ENCODE measurements around the gene KRTAP4-4.

DNA sequence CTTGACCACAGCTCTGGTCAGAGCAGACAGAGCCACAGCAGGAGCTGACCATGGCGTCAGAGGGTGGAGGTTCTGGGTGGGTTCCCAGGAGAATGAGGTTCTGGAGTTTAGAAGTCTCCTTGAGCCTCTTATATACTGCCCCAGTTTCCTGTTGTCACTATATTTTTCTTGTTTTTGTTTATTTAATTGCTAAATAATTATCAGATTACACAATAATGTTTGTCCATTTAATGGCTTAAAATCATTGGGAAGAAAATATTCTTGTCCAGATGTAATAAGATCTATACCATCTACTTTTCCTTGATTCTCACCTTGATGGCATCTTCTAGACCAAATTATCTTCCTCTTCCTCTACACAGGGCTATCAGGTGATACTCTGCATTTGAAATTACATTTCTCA lies 7.6 kb upstream of the KRTAP4-4 start, which contains the start of gene KRTAP4-3:
- TF ChIP-seq, protein P1, sequence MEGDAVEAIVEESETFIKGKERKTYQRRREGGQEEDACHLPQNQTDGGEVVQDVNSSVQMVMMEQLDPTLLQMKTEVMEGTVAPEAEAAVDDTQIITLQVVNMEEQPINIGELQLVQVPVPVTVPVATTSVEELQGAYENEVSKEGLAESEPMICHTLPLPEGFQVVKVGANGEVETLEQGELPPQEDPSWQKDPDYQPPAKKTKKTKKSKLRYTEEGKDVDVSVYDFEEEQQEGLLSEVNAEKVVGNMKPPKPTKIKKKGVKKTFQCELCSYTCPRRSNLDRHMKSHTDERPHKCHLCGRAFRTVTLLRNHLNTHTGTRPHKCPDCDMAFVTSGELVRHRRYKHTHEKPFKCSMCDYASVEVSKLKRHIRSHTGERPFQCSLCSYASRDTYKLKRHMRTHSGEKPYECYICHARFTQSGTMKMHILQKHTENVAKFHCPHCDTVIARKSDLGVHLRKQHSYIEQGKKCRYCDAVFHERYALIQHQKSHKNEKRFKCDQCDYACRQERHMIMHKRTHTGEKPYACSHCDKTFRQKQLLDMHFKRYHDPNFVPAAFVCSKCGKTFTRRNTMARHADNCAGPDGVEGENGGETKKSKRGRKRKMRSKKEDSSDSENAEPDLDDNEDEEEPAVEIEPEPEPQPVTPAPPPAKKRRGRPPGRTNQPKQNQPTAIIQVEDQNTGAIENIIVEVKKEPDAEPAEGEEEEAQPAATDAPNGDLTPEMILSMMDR (IDR thresholded peaks at IDR 0.05), result no peak
- no peak for TF ChIP-seq ZFX (IDR thresholded peaks at IDR 0.05; ENCODE audit: borderline replicate concordance)

All from 22Rv1 (cell line).